Mesothelial cell of epicardium (in vitro differentiated cells): ENCODE measurements around the gene RNF220. TPM values are rescaled to one million over a fixed set of nuclear protein-coding genes. Genes with fewer than 3 reads are reported as not detected.
A peak's percentile ranks its signal among the peaks of the same experiment; 100 is the strongest.
"Not testable (repeated sequence)": the region's sequence is repeated elsewhere in the genome, so short reads cannot be mapped to it uniquely, and the experiment has no call there.

Source experiments
- DNase-seq, 2 experiments: peaks; one replicate each; pipeline ENCODE4 v3.0.0; 2021; ENCODE audit warnings: low spot score in 2 of 2; ENCODE audit not compliant: unreplicated experiment in 2 of 2
- H3K27ac Mint-ChIP-seq: 2 replicates; pipeline ENCODE4 v1.8.0; 2021; ENCODE audit warnings: mixed read lengths
- H3K27me3 Mint-ChIP-seq: 2 replicates; pipeline ENCODE4 v1.8.0; 2021; ENCODE audit warnings: low read depth, mixed read lengths
- H3K36me3 Mint-ChIP-seq: 2 replicates; pipeline ENCODE4 v1.8.0; 2021; ENCODE audit warnings: mixed read lengths
- H3K4me1 Mint-ChIP-seq: 2 replicates; pipeline ENCODE4 v1.8.0; 2021; ENCODE audit warnings: mixed read lengths
- H3K4me3 Mint-ChIP-seq: 2 replicates; pipeline ENCODE4 v1.8.0; 2021; ENCODE audit warnings: mild to moderate bottlenecking, moderate library complexity, mixed read lengths
- H3K9me3 Mint-ChIP-seq: 2 replicates; pipeline ENCODE4 v1.8.0; 2021; ENCODE audit warnings: mixed read lengths
- CTCF ChIP-seq: fragments of 200-600 bp; sonication (generic); IDR thresholded peaks from one replicate; pipeline ENCODE4 v1.5.0; 2021; ENCODE audit warnings: antibody characterized with exemption; ENCODE audit not compliant: unreplicated experiment
- microRNA-seq: library from miRNA; unstranded; fragments of <30 nt; microRNA quantifications from one replicate; pipeline ENCODE4 v1.2.0, GENCODE V29; 2021; ENCODE audit warnings: inconsistent platforms, mixed read lengths
- total RNA-seq: library from RNA; stranded (reverse); gene quantifications from 3 replicates; pipeline ENCODE4 v1.2.1, GENCODE V29; 2021

RNF220 gene
- total RNA-seq, 1 donor from 2014 or later = 84.2 TPM

DNA sequence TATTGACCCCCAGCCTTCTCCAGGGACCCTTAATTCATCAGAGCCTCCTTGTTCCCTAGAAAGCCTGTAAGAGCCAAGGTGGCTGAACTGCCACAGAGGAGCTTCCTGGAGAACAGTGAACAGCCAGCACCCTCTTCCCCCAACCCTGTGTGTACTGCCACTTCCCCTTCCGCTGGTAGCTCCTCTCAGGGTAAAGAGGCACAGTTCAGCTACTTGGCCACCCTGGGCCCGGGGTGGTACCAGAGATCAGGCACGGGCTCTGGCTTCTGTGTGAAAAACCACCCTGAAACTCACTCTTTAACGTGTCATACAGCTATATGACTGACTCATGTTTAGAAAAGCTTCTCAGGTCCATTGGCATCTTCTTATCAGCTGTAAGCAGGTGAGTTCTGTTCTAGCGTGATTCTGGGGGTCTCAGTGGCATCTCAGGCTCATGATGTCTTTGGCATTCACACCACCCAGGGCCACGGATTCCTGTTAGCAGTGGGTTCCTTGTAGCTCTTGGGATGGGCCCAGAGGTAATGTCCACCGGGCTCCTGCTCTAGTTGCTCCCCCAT lies 291.8 kb downstream of the RNF220 start:
- Mint-ChIP-seq H3K4me1 (peaks cover 9% of the 10 kb centered on the region), H3K27me3 (no peaks in the 10 kb centered on the region), H3K27ac (no peak overlapping the region), H3K36me3 (peaks cover 3% of the 10 kb centered on the region), H3K9me3 (no peaks in the 10 kb centered on the region), H3K4me3 (no peak overlapping the region)
- DNase-seq = no peak
- no peak for TF ChIP-seq CTCF

DNA sequence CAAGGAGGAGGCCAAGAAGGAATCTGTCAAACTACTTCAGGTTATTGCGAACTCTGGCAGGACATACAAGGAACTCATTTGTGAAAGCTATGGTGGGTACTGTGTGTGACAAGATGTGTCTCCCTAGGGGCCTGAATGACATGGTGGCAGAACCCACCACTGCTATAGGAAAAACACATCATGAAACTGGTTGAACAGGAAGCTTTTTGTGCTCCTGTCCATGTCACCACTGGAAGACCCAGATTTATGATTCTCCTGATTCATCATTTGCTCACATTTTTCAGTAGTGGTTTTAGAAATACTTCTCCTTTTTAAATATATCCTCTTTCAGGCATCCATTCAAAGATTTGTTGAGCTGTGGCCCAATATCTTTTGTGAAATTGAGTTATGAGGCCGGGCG lies 293.1 kb downstream of the RNF220 start:
- Mint-ChIP-seq H3K36me3 (peaks cover 2% of the 10 kb centered on the region), H3K9me3 (no peaks in the 10 kb centered on the region), H3K4me3 (no peak overlapping the region), H3K27me3 (no peaks in the 10 kb centered on the region), H3K27ac (no peak overlapping the region), H3K4me1 (peaks cover 9% of the 10 kb centered on the region)
- TF ChIP-seq CTCF = no peak
- no peak for DNase-seq

DNA sequence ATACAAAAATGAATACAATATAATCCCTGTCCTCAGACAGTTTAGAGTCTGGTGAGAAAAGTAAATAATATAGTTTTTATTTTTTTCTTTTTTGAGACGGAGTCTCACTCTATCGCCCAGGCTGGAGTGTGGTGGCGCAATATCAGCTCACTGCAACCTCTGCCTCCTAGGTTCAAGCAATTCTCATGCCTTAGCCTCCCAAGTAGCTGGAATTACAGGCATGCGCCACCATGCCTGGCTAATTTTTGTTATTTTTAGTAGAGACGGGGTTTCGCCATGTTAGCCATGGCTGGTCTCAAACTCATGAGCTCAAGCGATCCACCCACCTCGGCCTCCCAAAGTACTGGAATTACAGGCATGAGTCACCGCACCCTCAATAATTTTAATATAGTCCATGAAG lies 294.3 kb downstream of the RNF220 start:
- DNase-seq, H3K9me3 Mint-ChIP-seq, H3K27me3 Mint-ChIP-seq, H3K4me3 Mint-ChIP-seq, H3K4me1 Mint-ChIP-seq, H3K36me3 Mint-ChIP-seq, H3K27ac Mint-ChIP-seq: not testable (repeated sequence)

DNA sequence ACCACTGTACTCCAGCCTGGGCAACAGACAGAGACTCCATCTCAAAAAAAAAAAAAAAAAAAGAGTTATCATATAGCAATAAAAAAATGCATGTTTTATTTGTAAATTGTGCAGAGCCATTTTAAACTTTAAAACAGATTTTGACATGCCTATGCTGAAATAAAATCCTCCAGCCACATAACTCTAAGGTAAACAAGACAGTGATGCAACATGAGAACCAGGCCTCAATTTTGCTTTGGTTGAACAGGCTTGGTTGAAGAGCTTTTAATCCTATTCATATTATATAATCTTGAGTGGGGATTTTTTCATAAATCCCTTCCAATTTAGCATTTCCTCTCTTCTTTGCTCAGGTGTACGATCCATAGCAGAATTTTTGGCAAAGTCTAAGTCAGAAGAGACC lies 295.5 kb downstream of the RNF220 start:
- H3K4me1 Mint-ChIP-seq = peaks cover 9% of the 10 kb centered on the region
- no peak overlapping the region for H3K4me3 Mint-ChIP-seq
- DNase-seq = no peak
- no peaks in the 10 kb centered on the region for H3K27me3 Mint-ChIP-seq
- no peak for TF ChIP-seq CTCF
- H3K36me3 Mint-ChIP-seq = no peaks in the 10 kb centered on the region
- H3K27ac Mint-ChIP-seq = no peak overlapping the region
- H3K9me3 Mint-ChIP-seq = no peaks in the 10 kb centered on the region

DNA sequence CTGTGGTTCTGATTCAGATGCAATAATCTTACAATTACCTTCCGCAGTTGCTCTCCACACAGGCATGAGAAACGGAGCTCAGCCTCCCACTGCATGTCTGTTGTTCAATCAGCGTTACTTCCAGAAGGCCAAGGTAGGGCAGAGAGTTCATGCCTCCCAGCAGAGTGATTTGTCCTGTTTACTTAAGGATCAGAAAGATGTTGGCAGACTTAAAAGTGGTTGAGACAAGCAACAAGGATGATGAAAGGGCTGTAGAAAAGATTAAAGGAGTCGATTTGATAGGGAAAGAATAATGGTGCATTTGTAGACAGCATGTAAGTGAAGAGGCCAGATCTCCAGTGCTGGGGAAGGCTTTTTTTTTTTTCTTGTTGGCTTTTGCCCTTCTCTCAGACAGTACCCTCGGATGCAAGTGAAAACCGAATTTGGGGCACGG lies 296.1 kb downstream of the RNF220 start:
- DNase-seq = no peak
- H3K36me3 Mint-ChIP-seq = no peaks in the 10 kb centered on the region
- no peak for TF ChIP-seq CTCF
- H3K27ac Mint-ChIP-seq = peak overlapping the region; percentile 47
- H3K27me3 Mint-ChIP-seq = no peaks in the 10 kb centered on the region
- no peak overlapping the region for H3K4me3 Mint-ChIP-seq
- H3K9me3 Mint-ChIP-seq = no peaks in the 10 kb centered on the region
- H3K4me1 Mint-ChIP-seq = peaks cover 9% of the 10 kb centered on the region

Small RNA genes lying within 50 kb of the gene (microRNA-seq; reads per million reads assigned to microRNA genes)
- not detected for gene MIR5584

Other genes starting within 250 kb of the RNF220 start
- 50.7 to 52.4 TPM (median 51.8 TPM) in 3 replicates for gene DMAP1, start 191.8 kb upstream of the RNF220 start, total RNA-seq
- 70.7 to 78.5 TPM (median 72.0 TPM) in 3 replicates for gene ERI3, start 50.0 kb upstream of the RNF220 start, total RNA-seq